HepG2 (cell line): ENCODE measurements around the gene MATR3. TPM values are rescaled to one million over a fixed set of nuclear protein-coding genes. Genes with fewer than 3 reads are reported as not detected.

ENCODE experiments used
- DMAP1 ChIP-seq: IDR thresholded peaks from 2 replicates; pipeline ENCODE4 v1.6.1; 2016
- EP300 ChIP-seq, 3 experiments: sonication (generic) in 1 of 3; formaldehyde crosslinking in 1 of 3; IDR thresholded peaks; 2 replicates each; pipeline versions ENCODE4 v1.5.1 to v1.6.1; 2011 to 2020; ENCODE audit warnings: low read depth in 2 of 3, low read length in 2 of 3, borderline replicate concordance in 1 of 3, improper control_type of control experiment in 1 of 3, mild to moderate bottlenecking in 1 of 3, missing genetic modification reagents in 1 of 3, moderate library complexity in 1 of 3
- ESRRA ChIP-seq: sonication (generic); formaldehyde crosslinking; IDR thresholded peaks from 2 replicates; pipeline ENCODE4 v1.5.1; 2020; ENCODE audit warnings: mild to moderate bottlenecking, low read depth, missing genetic modification reagents
- FOSL2 ChIP-seq: sonication (generic); formaldehyde crosslinking; IDR thresholded peaks from 2 replicates; pipeline ENCODE4 v1.4.0; 2020; ENCODE audit warnings: missing genetic modification reagents
- FOXP4 ChIP-seq: sonication (generic); formaldehyde crosslinking; IDR thresholded peaks from 2 replicates; pipeline ENCODE4 v1.4.0; 2020; ENCODE audit warnings: missing genetic modification reagents
- HOXA5 ChIP-seq: sonication (generic); formaldehyde crosslinking; IDR thresholded peaks from 2 replicates; pipeline ENCODE4 v1.4.0; 2020; ENCODE audit warnings: missing genetic modification reagents
- IRF9 ChIP-seq: sonication (generic); formaldehyde crosslinking; IDR thresholded peaks from 2 replicates; pipeline ENCODE4 v1.8.0; 2022; ENCODE audit warnings: missing genetic modification reagents, mild to moderate bottlenecking, borderline replicate concordance
- JARID2 ChIP-seq: sonication (generic); formaldehyde crosslinking; IDR thresholded peaks from 2 replicates; pipeline ENCODE4 v1.8.1; 2023; ENCODE audit warnings: missing genetic modification reagents, inconsistent platforms; ENCODE audit not compliant: insufficient replicate concordance
- NCOA2 ChIP-seq: sonication (generic); formaldehyde crosslinking; IDR thresholded peaks from 2 replicates; pipeline ENCODE4 v1.8.0; 2022; ENCODE audit warnings: inconsistent platforms
- PBX3 ChIP-seq: sonication (generic); formaldehyde crosslinking; IDR thresholded peaks from 2 replicates; pipeline ENCODE4 v1.8.1; 2023; ENCODE audit warnings: missing genetic modification reagents, inconsistent platforms, borderline replicate concordance
- POLR2A ChIP-seq, 2 experiments: IDR thresholded peaks; 2 replicates each; pipeline ENCODE4 v1.6.1; 2011; ENCODE audit warnings: low read depth in 2 of 2, low read length in 2 of 2, mild to moderate bottlenecking in 1 of 2, moderate library complexity in 1 of 2; ENCODE audit not compliant: insufficient read depth in 1 of 2
- SKIL ChIP-seq: sonication (generic); formaldehyde crosslinking; IDR thresholded peaks from 2 replicates; pipeline ENCODE4 v1.8.0; 2022; ENCODE audit warnings: missing genetic modification reagents, mild to moderate bottlenecking, moderate library complexity, borderline replicate concordance
- SRF ChIP-seq: IDR thresholded peaks from 2 replicates; pipeline ENCODE4 v1.6.1; 2011; ENCODE audit warnings: mild to moderate bottlenecking, low read depth, low read length, moderate library complexity
- SSRP1 ChIP-seq: IDR thresholded peaks from 2 replicates; pipeline ENCODE4 v1.6.1; 2016; ENCODE audit warnings: control low read depth
- XRCC5 ChIP-seq: fragments of 200-400 bp; formaldehyde crosslinking; optimal IDR thresholded peaks from 2 replicates; pipeline ENCODE3; 2017; ENCODE audit warnings: mild to moderate bottlenecking, low read length
- ZNF251 ChIP-seq: sonication (generic); formaldehyde crosslinking; IDR thresholded peaks from 2 replicates; pipeline ENCODE4 v1.9.0; 2021; ENCODE audit warnings: mild to moderate bottlenecking, missing genetic modification reagents
- ZNF296 ChIP-seq: sonication (generic); formaldehyde crosslinking; conservative IDR thresholded peaks from 2 replicates; pipeline ENCODE4 v1.5.0; 2020; ENCODE audit warnings: mild to moderate bottlenecking, missing genetic modification reagents
- ZNF335 ChIP-seq: sonication (generic); formaldehyde crosslinking; IDR thresholded peaks from 2 replicates; pipeline ENCODE4 v1.4.0; 2020; ENCODE audit warnings: missing genetic modification reagents
- ZNF543 ChIP-seq: sonication (generic); formaldehyde crosslinking; IDR thresholded peaks from 2 replicates; pipeline ENCODE4 v1.4.0; 2020; ENCODE audit warnings: mild to moderate bottlenecking, missing genetic modification reagents
- ZXDC ChIP-seq: sonication (generic); formaldehyde crosslinking; IDR thresholded peaks from 2 replicates; pipeline ENCODE4 v1.5.0; 2020; ENCODE audit warnings: mild to moderate bottlenecking, missing genetic modification reagents
- polyA plus RNA-seq, 8 experiments: library from polyadenylated mRNA; depleted of rRNA in 3 of 8; stranded (reverse) in 7 of 8; unstranded in 1 of 8; fragments of >200 nt; fragmentation: Illumina TruSeq in 4 of 8; extraction: Trizol in 4 of 8; gene quantifications; 2 replicates each; pipeline versions ENCODE4 v1.2.1 to v1.2.3, GENCODE V29; 2011 to 2016; ENCODE audit warnings: low read depth in 4 of 8, missing spikeins in 1 of 8, mixed read lengths in 1 of 8; ENCODE audit not compliant: insufficient read depth in 1 of 8
- total RNA-seq, 5 experiments: library from RNA; depleted of rRNA; stranded (reverse); fragments of >200 nt; fragmentation: Illumina TruSeq; extraction: Trizol; gene quantifications; 2 replicates each; pipeline ENCODE4 v1.2.3, GENCODE V29; 2016; ENCODE audit warnings: low read depth in 1 of 5

MATR3 gene
- total and polyA plus RNA-seq, 2 of the 13 experiments (the other 11 are each of a cell fraction or from before 2014, with no cell fraction given): 94.2 to 341 TPM

- TF ChIP-seq FOXP4 (CRISPR knock-in tag) (peak; percentile 47; the same call in 1 of the 2 replicates), HOXA5 (CRISPR knock-in tag) (0 out of 2 replicates have a peak, but pooled peaks have one; percentile 48), ESRRA (CRISPR knock-in tag) (peak; percentile 67; the same call in 1 of the 2 replicates), EP300 (IDR thresholded peaks at IDR 0.05; ENCODE audit: low read depth in 2 of 2, low read length in 2 of 2) (peak; percentile 39 to 49; a peak in 2 of 4 replicates), EP300 (CRISPR knock-in tag; IDR thresholded peaks at IDR 0.05; ENCODE audit: borderline replicate concordance) (no peak; the same call in 1 of the 2 replicates), PBX3 (CRISPR knock-in tag) (no peak), JARID2 (CRISPR knock-in tag) (peak; percentile 54), SRF (no peak), NCOA2 (CRISPR knock-in tag) (peak; percentile 29; the same call in 1 of the 2 replicates), ZNF335 (CRISPR knock-in tag) (peak; percentile 56; the same call in 1 of the 2 replicates), ZXDC (CRISPR knock-in tag) (0 out of 2 replicates have a peak, but pooled peaks have one; percentile 39), DMAP1 (CRISPR knock-in tag) (peak; percentile 60), ZNF251 (CRISPR knock-in tag) (no peak), IRF9 (CRISPR knock-in tag) (peak; percentile 79; the same call in 1 of the 2 replicates), SKIL (CRISPR knock-in tag) (no peak), SSRP1 (CRISPR knock-in tag) (no peak), FOSL2 (CRISPR knock-in tag) (no peak; the same call in 1 of the 2 replicates), ZNF296 (CRISPR knock-in tag) (no peak), POLR2A (IDR thresholded peaks at IDR 0.05; ENCODE audit: insufficient read depth in 1 of 2, low read depth in 2 of 2, low read length in 2 of 2) (peak; percentile 83 to 95), XRCC5 (peak; percentile 90), ZNF543 (CRISPR knock-in tag) (peak; percentile 75)
Observed at GRCh38 chr5:139341689-139342422, 48.3 kb downstream of the MATR3 start, which contains the start of gene PAIP2 (continued).
